A673 (cell line): ENCODE data around the gene KIF19.

Source experiments
- CTCF ChIP-seq: fragments of 300-800, 200-600 bp; sonication (generic); conservative IDR thresholded peaks from 2 replicates; pipeline ENCODE4 v1.5.1; 2017; ENCODE audit warnings: low read depth, mild to moderate bottlenecking, antibody characterized with exemption, low read length, moderate library complexity, mixed read lengths
- EZH2 ChIP-seq: fragments of 200-600 bp; sonication (generic); IDR thresholded peaks from 2 replicates; pipeline ENCODE4 v1.6.1; 2017; ENCODE audit warnings: borderline replicate concordance, low read depth, mild to moderate bottlenecking, mixed read lengths, antibody characterized with exemption, low read length; ENCODE audit not compliant: poor library complexity, severe bottlenecking

GRCh38 chr17:74394977-74395376, 69.0 kb downstream of the KIF19 start:
- no peak for TF ChIP-seq CTCF
- no peak for TF ChIP-seq EZH2
